Peyer's patch (tissue), 4 donors: ENCODE measurements around the gene GFPT2. TPM values are rescaled to one million over a fixed set of nuclear protein-coding genes. Genes with fewer than 3 reads are reported as not detected.

ENCODE experiments used
- DNase-seq, 3 donors: peaks; one replicate each; pipeline ENCODE4 v3.0.0-alpha.2; 2017 to 2019
- H3K27ac ChIP-seq, 4 donors: fragments of 200-600 bp; sonication (generic); one replicate each; pipeline ENCODE4 v1.5.1; 2016 to 2019
- H3K27me3 ChIP-seq, 2 donors: fragments of 200-600 bp; sonication (generic); one replicate each; pipeline ENCODE4 v1.5.1; 2019
- H3K36me3 ChIP-seq, 3 donors: fragments of 200-600 bp; sonication (generic); one replicate each; pipeline ENCODE4 v1.5.1; 2016 to 2019
- H3K4me1 ChIP-seq, 4 donors: fragments of 200-600 bp; sonication (generic); one replicate each; pipeline ENCODE4 v1.5.1; 2016 to 2019
- H3K4me3 ChIP-seq, 4 donors: fragments of 200-600 bp; sonication (generic); 1 replicate in 3 of 4; 2 replicates in 1 of 4; pipeline ENCODE4 v1.5.1; 2016 to 2019; ENCODE audit warnings: mild to moderate bottlenecking in 1 of 4
- H3K9me3 ChIP-seq, 4 donors: fragments of 200-600 bp; sonication (generic); one replicate each; pipeline ENCODE4 v1.5.1; 2016 to 2019; ENCODE audit warnings: mild to moderate bottlenecking in 1 of 4
- CTCF ChIP-seq, 6 experiments: fragments of 450-650 bp in 4 of 6; fragments of 200-600 bp in 2 of 6; sonication (generic) in 1 of 6; IDR thresholded peaks; one replicate each; pipeline ENCODE4 v1.5.1; 2017 to 2019; ENCODE audit warnings: antibody characterized with exemption in 6 of 6, mild to moderate bottlenecking in 3 of 6, moderate library complexity in 1 of 6
- POLR2A ChIP-seq, 2 donors: fragments of 450-650 bp; IDR thresholded peaks; one replicate each; pipeline ENCODE4 v1.5.1; 2017; ENCODE audit warnings: antibody characterized with exemption in 2 of 2, mild to moderate bottlenecking in 2 of 2, moderate library complexity in 2 of 2
- total RNA-seq, 4 donors: library from RNA; depleted of rRNA; stranded (reverse); fragments of >200 nt; gene quantifications; one replicate each; pipeline ENCODE4 v1.1.0, GENCODE V29; 2016

The GFPT2 gene
- total RNA-seq, 4 donors from 2014 or later, result 4.9 to 86.6 (median 13.1) TPM

GRCh38 chr5:180340856-180341255 lies 12.3 kb downstream of the GFPT2 start:
- peak in 1 of 3 donors; percentile 22 for DNase-seq
- H3K27me3 ChIP-seq, result no peaks in the 10 kb centered on the region
- no peaks in the 10 kb centered on the region for H3K9me3 ChIP-seq
- TF ChIP-seq POLR2A (IDR thresholded peaks at IDR 0.05) (no peak), CTCF (IDR thresholded peaks at IDR 0.05) (no peak)
- H3K36me3 ChIP-seq, result no peaks in the 10 kb centered on the region
- peaks cover 0 to 14% (median 0%) of the 10 kb centered on the region in 4 donors for H3K4me1 ChIP-seq
- no peak overlapping the region for H3K27ac ChIP-seq
- H3K4me3 ChIP-seq, result no peak overlapping the region

- no peak overlapping the region for H3K27ac ChIP-seq
- peaks cover 0 to 14% (median 0%) of the 10 kb centered on the region in 4 donors for H3K4me1 ChIP-seq
- no peaks in the 10 kb centered on the region for H3K9me3 ChIP-seq
- no peaks in the 10 kb centered on the region for H3K27me3 ChIP-seq
- no peak overlapping the region for H3K4me3 ChIP-seq
- H3K36me3 ChIP-seq, result no peaks in the 10 kb centered on the region
- no peak for DNase-seq
- TF ChIP-seq POLR2A (IDR thresholded peaks at IDR 0.05) (no peak), CTCF (IDR thresholded peaks at IDR 0.05) (no peak)
These were observed 13.5 kb downstream of the GFPT2 start for GRCh38 chr5:180339583-180340183.

- Histone ChIP-seq H3K4me1 (peaks cover 0 to 3% (median 0%) of the 10 kb centered on the region in 4 donors), H3K4me3 (no peak overlapping the region), H3K27ac (no peak overlapping the region), H3K27me3 (no peaks in the 10 kb centered on the region), H3K9me3 (no peaks in the 10 kb centered on the region), H3K36me3 (no peaks in the 10 kb centered on the region)
- no peak for DNase-seq
- TF ChIP-seq CTCF (IDR thresholded peaks at IDR 0.05) (no peak), POLR2A (IDR thresholded peaks at IDR 0.05) (no peak)
These were observed 15.0 kb downstream of the GFPT2 start for GRCh38 chr5:180338001-180338707.

- Histone ChIP-seq H3K4me1 (no peaks in the 10 kb centered on the region), H3K27ac (no peak overlapping the region), H3K36me3 (no peaks in the 10 kb centered on the region), H3K27me3 (no peaks in the 10 kb centered on the region), H3K9me3 (no peaks in the 10 kb centered on the region), H3K4me3 (no peak overlapping the region)
- DNase-seq, result no peak
- TF ChIP-seq POLR2A (IDR thresholded peaks at IDR 0.05) (no peak), CTCF (IDR thresholded peaks at IDR 0.05) (no peak)
These were observed 16.7 kb downstream of the GFPT2 start for GRCh38 chr5:180336234-180337020.

GRCh38 chr5:180335614-180336233 lies 17.4 kb downstream of the GFPT2 start:
- TF ChIP-seq CTCF (IDR thresholded peaks at IDR 0.05) (no peak), POLR2A (IDR thresholded peaks at IDR 0.05) (no peak)
- Histone ChIP-seq H3K27me3 (no peaks in the 10 kb centered on the region), H3K4me3 (no peak overlapping the region), H3K27ac (no peak overlapping the region), H3K36me3 (no peaks in the 10 kb centered on the region), H3K9me3 (no peaks in the 10 kb centered on the region), H3K4me1 (no peaks in the 10 kb centered on the region)
- no peak for DNase-seq
